ENCODE measurements around the gene ASB15. TPM values are rescaled to one million over a fixed set of nuclear protein-coding genes. Genes with fewer than 3 reads are reported as not detected.

Gene ASB15
- total and polyA plus RNA-seq, 2 of the 13 experiments (the other 11 are each of a cell fraction or from before 2014, with no cell fraction given): not detected

GRCh38 chr7:123643495-123644441, 42.1 kb downstream of the ASB15 start (continued):
- TF ChIP-seq SIX1 (CRISPR knock-in tag; IDR thresholded peaks at IDR 0.05; ENCODE audit: borderline replicate concordance) (peak; percentile 78; the same call in 1 of the 2 replicates), ZNF605 (CRISPR knock-in tag; IDR thresholded peaks at IDR 0.05) (no peak), ZEB1 (IDR thresholded peaks at IDR 0.05; ENCODE audit: insufficient replicate concordance, low read depth) (no peak), PBX2 (CRISPR knock-in tag; IDR thresholded peaks at IDR 0.05) (0 out of 2 replicates have a peak, but pooled peaks have one; percentile 14), SIX4 (CRISPR knock-in tag; IDR thresholded peaks at IDR 0.05) (peak; percentile 75; the same call in 1 of the 2 replicates)

- CTCF ChIA-PET (ENCODE audit: low intra/inter-chr PET ratio, low total read pairs): no interaction called here
- no peak for ATAC-seq
- H3K27ac ChIP-seq (ENCODE audit: extremely low read length, insufficient read depth, low read length): no peak overlapping the region
- no peak for TF ChIP-seq ZNF224 (CRISPR knock-in tag; IDR thresholded peaks at IDR 0.05)
- no peak for TF ChIP-seq ZNF362 (CRISPR knock-in tag; IDR thresholded peaks at IDR 0.05; ENCODE audit: borderline replicate concordance)
- TF ChIP-seq PHF8 (CRISPR knock-in tag; IDR thresholded peaks at IDR 0.05): no peak
- no peak for TF ChIP-seq ZNF784 (CRISPR knock-in tag; IDR thresholded peaks at IDR 0.05; ENCODE audit: borderline replicate concordance)
- no peak for TF ChIP-seq PAXIP1 (CRISPR knock-in tag; conservative IDR thresholded peaks at IDR 0.05)
Measured at GRCh38 chr7:123645516-123645915, 43.9 kb downstream of the ASB15 start.

More at GRCh38 chr7:123645516-123645915, 43.9 kb downstream of the ASB15 start:
- H3K36me3 ChIP-seq (replicated peaks in 1 of 2; ENCODE audit: control insufficient read depth in 1 of 2, insufficient read depth in 2 of 2, low read length in 2 of 2): no peaks in the 10 kb centered on the region
- H3K4me3 ChIP-seq (replicated peaks in 1 of 3; ENCODE audit: insufficient read depth in 1 of 3, low read depth in 2 of 3, low read length in 3 of 3): no peak overlapping the region
- H3K9ac ChIP-seq (ENCODE audit: insufficient read depth, low read depth, low read length): no peak overlapping the region
- no peaks in the 10 kb centered on the region for H4K20me1 ChIP-seq (ENCODE audit: insufficient read depth, low read length)
- no peak overlapping the region for H2AFZ ChIP-seq (ENCODE audit: low read length)
- POLR2A ChIA-PET: no interaction called here
- no peak overlapping the region for H3K4me2 ChIP-seq (ENCODE audit: low read depth, low read length)
- no peaks in the 10 kb centered on the region for H3K9me3 ChIP-seq (ENCODE audit: low read length)
- in situ Hi-C loops (cut with HindIII; ENCODE audit: extremely low pct_ligation_motif_present, low pct_unique_long_range_greater_than_20kb) (no loop called here), intact Hi-C loops (cut with micrococcal nuclease; ENCODE audit: unreplicated experiment) (no loop called here)
- no peaks in the 10 kb centered on the region for H3K79me2 ChIP-seq (ENCODE audit: insufficient read depth, low read length)
- DNase-seq (ENCODE audit: low spot score): no peak
- BruUV-seq (replicated peaks): no TSS peak
- FAIRE-seq: no peak
- H3K4me1 ChIP-seq (ENCODE audit: insufficient read depth, low read length): peaks cover 15% of the 10 kb centered on the region
- no peaks in the 10 kb centered on the region for H3K27me3 ChIP-seq (ENCODE audit: control insufficient read depth in 1 of 2, insufficient read depth in 2 of 2, low read length in 2 of 2)
- WGBS (ENCODE audit: low lambda C conversion rate): 67% methylated on average over 3 of the region's 3 CpGs
